Fibroblast of skin of left biceps (primary cell): ENCODE results near the gene TRIP6.
"Not testable (repeated sequence)": the region's sequence is repeated elsewhere in the genome, so short reads cannot be mapped to it uniquely, and the experiment has no call there.

ENCODE experiments used
- DNase-seq, 2 experiments: peaks; one replicate each; pipeline ENCODE4 v3.0.0-alpha.2; 2013; ENCODE audit warnings: low read depth in 2 of 2

The TRIP6 gene

GRCh38 chr7:100890653-100891567 lies 23.7 kb downstream of the TRIP6 start:
- DNase-seq = no peak

GRCh38 chr7:100891568-100892247 lies 24.5 kb downstream of the TRIP6 start:
- no peak for DNase-seq

GRCh38 chr7:100892364-100893317 lies 25.5 kb downstream of the TRIP6 start:
- DNase-seq = no peak

- DNase-seq = no peak
Observed at GRCh38 chr7:100893318-100893895, 26.2 kb downstream of the TRIP6 start.

- no peak for DNase-seq
Observed at GRCh38 chr7:100893910-100894721, 26.9 kb downstream of the TRIP6 start.

GRCh38 chr7:100894860-100895700 lies 27.9 kb downstream of the TRIP6 start:
- no peak for DNase-seq

- no peak for DNase-seq
Observed at GRCh38 chr7:100895701-100895955, 28.4 kb downstream of the TRIP6 start, which contains the start of gene ACHE. Gene ACHE (minus strand): TSS chr7:100895888. CDS start chr7:100894232, 1,656 bp downstream.

GRCh38 chr7:100895956-100896731 lies 29.0 kb downstream of the TRIP6 start:
- no peak for DNase-seq

GRCh38 chr7:100896732-100897608 lies 29.8 kb downstream of the TRIP6 start:
- no peak for DNase-seq

- no peak for DNase-seq
Observed at GRCh38 chr7:100897772-100898454, 30.7 kb downstream of the TRIP6 start.

GRCh38 chr7:100899432-100899831 lies 32.2 kb downstream of the TRIP6 start:
- no peak for DNase-seq

- DNase-seq = no peak
Observed at GRCh38 chr7:100900978-100901377, 33.8 kb downstream of the TRIP6 start.

- DNase-seq = no peak
Observed at GRCh38 chr7:100901921-100902332, 34.7 kb downstream of the TRIP6 start.

- DNase-seq = no peak
Observed at GRCh38 chr7:100902638-100903037, 35.5 kb downstream of the TRIP6 start.

GRCh38 chr7:100908512-100908911 lies 41.3 kb downstream of the TRIP6 start:
- no peak for DNase-seq

GRCh38 chr7:100910443-100910842 lies 43.3 kb downstream of the TRIP6 start:
- not testable (repeated sequence) for DNase-seq

- no peak for DNase-seq
Observed at GRCh38 chr7:100911484-100911883, 44.3 kb downstream of the TRIP6 start.
